Skin epidermis (tissue), 12 donors: ENCODE measurements around the gene CFAP46.

Experiments used
- H3K27ac ChIP-seq, 21 experiments: fragments of 200-600 bp; sonication (generic) in 11 of 21; one replicate each; pipeline ENCODE4 v1.5.0; 2020; ENCODE audit warnings: mild to moderate bottlenecking in 3 of 21, inconsistent platforms in 2 of 21, moderate library complexity in 2 of 21
- H3K4me3 ChIP-seq, 7 experiments: fragments of 200-600 bp; sonication (generic) in 2 of 7; one replicate each; pipeline ENCODE4 v1.5.0; 2020; ENCODE audit warnings: inconsistent platforms in 2 of 7, mild to moderate bottlenecking in 2 of 7, moderate library complexity in 1 of 7

Gene CFAP46

DNA sequence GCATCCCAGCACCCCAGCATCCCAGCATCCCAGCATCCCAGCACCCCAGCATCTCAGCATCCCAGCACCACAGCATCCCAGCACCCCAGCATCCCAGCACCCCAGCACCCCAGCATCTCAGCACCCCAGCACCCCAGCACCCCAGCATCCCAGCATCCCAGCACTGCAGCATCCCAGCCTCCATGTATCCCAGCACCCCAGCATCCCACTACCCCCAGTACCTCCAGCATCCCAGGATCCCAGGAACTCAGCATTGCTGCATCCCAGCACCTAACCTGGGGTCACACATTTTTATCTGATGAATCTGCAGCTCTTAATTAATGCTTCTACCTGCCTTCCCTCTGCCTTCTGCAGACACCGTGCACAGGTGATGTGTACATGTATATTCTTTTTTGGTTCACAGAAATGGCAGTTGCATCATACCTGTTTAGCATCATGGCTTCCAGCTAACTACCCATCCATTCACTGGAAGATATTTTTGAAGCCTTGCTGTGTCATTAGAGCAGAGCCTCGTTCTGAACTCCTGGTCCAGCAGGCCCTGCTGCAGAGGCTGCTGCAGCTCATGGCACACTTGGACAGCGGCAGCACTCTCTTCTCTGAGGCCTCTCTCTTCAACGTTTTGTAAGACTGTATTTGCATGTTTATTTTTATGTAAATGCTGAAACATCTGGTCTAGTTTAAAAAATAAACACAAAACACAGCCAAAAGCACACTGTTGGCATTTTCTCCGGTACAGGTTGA lies 4.6 kb upstream of the CFAP46 start:
- Histone ChIP-seq H3K4me3 (no peak overlapping the region), H3K27ac (no peak overlapping the region)

- H3K4me3 ChIP-seq: no peak overlapping the region
- H3K27ac ChIP-seq: no peak overlapping the region
Observed at GRCh38 chr10:132946311-132946710, 3.9 kb upstream of the CFAP46 start.

DNA sequence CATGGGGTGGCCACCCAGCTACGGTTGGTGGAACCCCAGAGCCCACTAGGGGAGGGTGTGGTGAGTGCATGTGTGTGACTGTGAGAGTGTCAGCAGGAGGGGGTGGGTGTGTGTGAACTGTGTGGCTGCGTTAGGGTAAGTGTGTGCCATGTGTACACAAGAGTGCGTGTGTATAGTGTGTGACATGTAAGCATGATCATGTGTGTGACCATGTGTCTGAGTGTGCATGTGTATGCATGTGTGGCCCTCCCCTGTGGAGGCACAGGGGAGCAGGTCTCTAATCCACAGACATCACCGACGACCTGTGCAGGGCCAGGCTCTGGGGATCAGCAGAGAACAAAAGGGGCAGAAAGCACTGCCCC lies 3.5 kb upstream of the CFAP46 start:
- H3K27ac ChIP-seq: no peak overlapping the region
- no peak overlapping the region for H3K4me3 ChIP-seq

DNA sequence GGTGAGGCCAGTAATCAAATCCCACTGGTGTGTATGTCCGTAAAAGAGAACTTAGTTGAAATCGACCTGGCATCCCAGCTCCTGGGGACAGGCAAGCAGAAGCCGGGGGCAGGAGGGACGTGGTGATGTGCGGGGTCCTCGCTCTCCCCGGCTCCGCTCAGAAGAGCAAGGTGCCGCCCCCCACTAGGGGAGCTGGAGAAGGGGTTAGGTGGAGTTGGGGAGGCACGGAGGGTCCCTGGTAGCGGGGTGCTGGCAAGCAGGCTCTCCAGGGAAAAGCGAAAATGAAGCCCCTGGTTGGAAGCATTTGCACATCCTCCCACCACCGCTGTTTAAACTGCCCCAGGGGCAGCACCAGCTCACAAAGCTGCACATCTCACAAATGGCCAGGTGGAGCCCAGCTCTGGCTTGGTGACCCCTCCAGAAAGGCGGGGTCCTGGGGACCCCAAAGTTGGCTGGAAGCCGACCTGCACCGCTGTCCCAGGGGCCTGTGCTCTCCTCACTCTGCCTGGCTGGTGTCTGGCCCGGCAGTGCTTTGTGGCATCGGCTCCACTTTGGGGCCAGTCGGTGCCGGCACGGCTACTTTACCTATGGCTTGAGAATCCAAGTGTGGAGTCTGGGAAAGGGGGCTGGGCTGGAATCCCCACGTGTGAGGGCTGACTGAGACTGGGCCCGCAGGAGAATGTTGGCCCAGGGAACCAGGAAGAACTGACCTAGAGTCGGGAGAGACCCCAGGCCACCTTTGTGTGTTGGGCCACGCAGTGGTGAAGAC lies 2.9 kb upstream of the CFAP46 start:
- H3K4me3 ChIP-seq: no peak overlapping the region

DNA sequence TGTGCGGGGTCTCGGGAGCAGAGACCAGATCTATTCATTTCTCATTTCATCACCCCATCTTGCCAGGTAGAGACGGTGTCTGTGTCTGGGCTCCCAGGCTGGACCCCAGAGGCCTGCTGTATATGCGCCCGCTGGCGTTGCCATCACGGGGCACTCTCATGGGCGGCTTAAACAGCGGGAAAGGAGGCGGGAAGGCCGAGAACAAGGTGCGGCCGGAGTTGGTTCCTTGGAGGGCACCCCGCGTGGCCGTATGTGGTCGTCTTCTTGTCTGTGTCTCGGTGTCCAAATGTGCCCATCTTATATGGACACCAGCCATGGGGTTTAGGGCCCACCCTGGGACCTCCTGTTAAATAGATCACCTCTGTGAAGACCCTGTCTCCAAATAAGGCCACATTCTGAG lies 2.1 kb upstream of the CFAP46 start:
- Histone ChIP-seq H3K4me3 (no peak overlapping the region), H3K27ac (no peak overlapping the region)

More for the DNA sequence above, 2.9 kb upstream of the CFAP46 start:
- H3K27ac ChIP-seq: no peak overlapping the region

DNA sequence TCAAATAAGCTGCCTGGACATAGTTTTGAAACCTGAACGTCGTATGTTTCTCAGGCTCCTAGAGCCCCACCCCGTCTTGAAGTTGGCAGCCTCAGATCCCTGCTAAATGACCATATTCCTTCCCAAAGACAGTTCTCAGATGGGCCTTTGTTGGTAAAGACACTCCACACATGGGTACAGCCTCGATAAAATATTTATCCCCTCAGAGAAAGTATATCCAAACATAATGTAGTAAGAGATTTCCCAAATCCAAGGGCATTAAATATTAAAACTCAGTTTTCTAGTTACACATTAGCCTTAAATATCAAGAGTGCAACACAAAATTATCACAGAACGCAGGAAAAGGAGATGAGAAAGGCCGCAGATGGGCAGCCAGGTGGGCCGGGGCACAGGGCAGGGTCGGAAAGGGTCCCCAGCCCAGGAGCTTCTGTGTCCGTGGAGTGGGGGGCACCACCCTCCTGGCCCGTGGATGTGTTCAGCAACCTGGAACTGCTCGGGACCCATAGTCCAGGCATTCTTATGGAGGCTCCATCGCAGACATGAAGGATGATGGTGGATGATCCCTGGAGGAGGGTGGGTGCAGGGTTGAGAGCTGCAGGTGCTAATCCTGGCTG lies 1.5 kb upstream of the CFAP46 start:
- H3K27ac ChIP-seq: no peak overlapping the region
- no peak overlapping the region for H3K4me3 ChIP-seq

DNA sequence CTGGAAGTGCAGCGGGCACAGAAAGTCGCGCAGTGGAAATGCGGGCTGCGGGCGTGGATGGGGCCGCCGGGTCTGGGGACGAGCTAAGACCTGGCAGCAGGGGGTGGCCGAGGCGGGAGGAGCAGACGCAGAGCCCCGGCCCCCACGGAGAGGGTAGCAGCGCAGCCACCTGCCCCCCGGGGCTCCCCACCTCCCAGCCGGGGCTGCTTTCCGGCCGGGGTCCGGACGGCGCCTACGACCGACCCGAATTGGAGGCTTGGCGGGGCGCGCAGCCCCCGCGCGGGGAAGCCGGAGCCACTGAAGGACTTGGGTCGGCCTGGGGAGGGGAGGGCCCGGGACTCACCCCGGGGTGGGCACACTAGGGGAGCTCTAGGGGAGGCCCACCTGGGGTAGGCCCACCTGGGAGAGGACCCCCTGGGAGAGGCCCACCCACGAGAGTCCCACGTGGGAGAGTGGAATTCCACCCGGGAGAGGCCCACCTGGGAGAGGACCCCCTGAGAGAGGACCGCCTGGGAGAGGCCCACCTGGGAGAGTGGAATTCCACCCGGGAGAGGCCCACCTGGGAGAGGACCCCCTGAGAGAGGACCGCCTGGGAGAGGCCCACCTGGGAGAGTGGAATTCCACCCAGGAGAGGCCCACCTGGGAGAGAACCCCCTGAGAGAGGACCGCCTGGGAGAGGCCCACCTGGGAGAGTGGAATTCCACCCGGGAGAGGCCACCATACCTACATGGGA lies 854 bp upstream of the CFAP46 start:
- Histone ChIP-seq H3K4me3 (peak overlapping the region in 5 of 7 experiments; percentile 29 to 40 (median 30)), H3K27ac (no peak overlapping the region)

- Histone ChIP-seq H3K4me3 (peak overlapping the region in 1 of 7 experiments; percentile 37), H3K27ac (no peak overlapping the region)
Observed at GRCh38 chr10:132941640-132942051, 724 bp downstream of the CFAP46 start.

GRCh38 chr10:132940791-132941465 lies 1.4 kb downstream of the CFAP46 start:
- H3K27ac ChIP-seq: no peak overlapping the region
- no peak overlapping the region for H3K4me3 ChIP-seq

DNA sequence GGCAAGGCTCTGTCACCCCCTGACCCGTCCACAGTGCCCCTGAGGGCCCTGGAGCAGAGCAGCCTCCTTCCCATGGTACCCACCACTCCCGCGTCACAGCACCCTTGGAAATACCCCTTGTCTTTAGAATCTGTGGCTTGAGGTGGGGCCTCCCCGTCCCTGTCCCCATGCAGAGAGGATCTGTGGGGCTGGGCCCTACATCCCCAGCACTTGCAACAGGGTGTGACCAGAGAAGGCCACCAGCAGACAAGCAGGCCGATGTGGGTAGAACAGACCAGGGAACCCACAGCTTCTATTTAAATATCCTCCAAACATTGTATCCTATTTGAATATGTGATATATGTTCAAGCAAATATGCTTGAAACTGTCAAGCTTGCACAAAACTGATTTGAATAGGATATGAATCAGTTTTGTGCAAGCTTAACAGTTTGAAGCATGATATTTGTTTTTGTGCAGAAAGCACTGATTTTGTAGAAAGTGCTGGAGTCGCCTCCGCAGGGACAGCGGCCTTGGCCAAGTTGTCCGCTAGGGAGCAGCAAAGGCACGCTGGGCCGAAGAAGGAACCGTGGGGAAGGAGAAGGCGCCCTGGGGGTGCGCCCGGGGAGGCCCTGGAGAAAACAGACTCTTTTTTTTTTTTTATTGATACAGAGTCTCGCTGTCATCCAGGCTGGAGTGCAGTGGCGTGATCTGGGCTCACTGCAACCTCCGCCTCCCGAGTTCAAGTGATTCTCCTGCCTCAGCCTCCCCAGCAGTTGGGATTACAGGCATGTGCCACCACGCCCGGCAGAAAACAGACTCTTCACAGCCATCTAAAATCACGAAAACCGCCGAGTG lies 2.2 kb downstream of the CFAP46 start:
- Histone ChIP-seq H3K27ac (no peak overlapping the region), H3K4me3 (no peak overlapping the region)

DNA sequence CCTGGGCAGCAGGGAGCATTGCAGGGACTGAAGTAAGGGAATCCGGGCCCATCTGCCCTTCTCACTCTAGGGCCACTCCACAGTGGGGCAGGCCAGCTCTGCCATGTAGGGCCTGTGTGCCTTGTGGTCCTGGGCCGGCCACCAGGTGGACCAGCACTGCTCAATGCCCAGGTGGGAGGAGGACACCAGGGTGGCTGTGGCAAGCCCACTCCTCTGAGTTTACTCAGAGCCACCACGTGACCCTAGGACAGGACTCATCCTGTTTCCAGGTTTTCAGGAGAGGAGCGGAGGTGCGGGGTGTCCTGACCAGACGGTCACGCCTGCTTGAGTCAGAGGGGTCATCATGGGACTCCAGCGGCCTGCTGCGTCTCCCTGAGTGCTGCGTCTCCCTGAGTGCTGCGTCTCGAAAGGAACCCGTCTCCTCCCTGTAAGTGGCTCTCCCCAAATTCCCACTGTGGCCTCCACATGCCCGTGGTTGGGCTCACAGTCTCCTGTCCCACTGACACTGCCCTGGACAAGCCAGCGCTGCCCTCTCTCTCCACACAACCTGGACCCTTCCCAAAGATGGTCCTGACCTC lies 2.9 kb downstream of the CFAP46 start:
- no peak overlapping the region for H3K27ac ChIP-seq
- H3K4me3 ChIP-seq: no peak overlapping the region

DNA sequence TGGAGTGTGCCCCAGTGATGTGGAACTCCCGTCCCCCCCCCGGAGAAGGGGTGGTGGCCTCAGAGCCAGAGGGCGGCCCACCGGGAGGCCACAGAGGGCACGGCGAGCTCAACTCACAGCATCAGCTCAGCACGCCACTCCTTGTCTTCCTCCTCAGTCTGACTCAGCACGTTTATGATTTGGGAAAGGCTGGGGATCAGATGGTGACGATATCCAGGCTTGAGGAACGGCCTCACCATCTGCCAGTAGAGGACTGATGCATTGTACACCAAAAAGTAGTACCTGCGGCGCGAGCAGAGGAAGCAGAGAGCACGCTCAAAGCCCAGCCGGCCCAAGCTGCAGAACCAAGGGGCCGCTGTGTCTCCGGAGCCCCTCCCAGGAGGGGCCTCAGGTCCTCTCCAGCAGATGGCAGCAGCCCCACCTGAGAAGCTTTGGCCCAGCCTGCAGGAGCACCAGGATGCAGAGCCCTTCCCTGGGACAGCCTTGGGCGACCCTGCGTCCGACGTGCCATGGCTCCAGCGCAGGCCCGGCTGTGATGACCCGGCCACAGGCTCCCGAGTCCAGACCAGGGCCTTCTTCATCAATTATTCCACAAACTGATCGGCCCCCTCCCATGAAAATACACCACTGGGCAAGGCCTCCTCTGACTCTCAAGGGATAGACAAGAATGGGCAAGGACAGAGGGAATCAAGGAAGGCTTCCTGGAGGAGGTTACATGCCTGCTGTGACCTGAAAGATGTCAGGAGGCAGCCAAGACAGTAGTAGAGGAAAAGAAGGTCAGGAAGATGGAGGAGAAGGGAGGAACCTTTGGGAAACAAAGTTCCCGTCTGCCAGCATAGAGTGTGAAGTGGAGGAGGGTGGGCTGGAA lies 3.7 kb downstream of the CFAP46 start:
- Histone ChIP-seq H3K27ac (no peak overlapping the region), H3K4me3 (no peak overlapping the region)

DNA sequence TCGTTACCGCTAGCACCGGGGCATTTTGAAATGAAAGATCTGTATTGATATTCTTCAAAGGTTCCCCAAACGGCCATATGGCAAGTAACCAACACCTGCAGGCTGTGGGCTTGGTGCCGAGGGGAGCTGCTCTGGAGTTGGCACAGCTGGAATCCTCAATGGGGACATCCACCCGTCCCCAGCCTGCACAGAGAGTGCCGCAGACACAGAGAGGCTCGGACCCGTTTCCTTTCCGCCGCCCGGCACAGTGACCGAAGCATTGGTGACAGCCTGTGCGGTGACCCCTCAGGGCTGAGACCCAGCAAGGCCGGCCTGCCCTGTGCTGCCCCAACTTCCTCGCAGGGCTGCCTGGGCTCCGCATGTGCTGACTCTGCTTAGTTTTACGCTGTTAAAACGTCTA lies 4.5 kb downstream of the CFAP46 start:
- H3K27ac ChIP-seq: no peak overlapping the region

GRCh38 chr10:132934953-132935352 lies 7.4 kb downstream of the CFAP46 start:
- no peak overlapping the region for H3K4me3 ChIP-seq
- H3K27ac ChIP-seq: no peak overlapping the region

More for the DNA sequence above, 4.5 kb downstream of the CFAP46 start:
- no peak overlapping the region for H3K4me3 ChIP-seq

GRCh38 chr10:132933308-132934042 lies 8.9 kb downstream of the CFAP46 start:
- no peak overlapping the region for H3K27ac ChIP-seq
- H3K4me3 ChIP-seq: no peak overlapping the region

DNA sequence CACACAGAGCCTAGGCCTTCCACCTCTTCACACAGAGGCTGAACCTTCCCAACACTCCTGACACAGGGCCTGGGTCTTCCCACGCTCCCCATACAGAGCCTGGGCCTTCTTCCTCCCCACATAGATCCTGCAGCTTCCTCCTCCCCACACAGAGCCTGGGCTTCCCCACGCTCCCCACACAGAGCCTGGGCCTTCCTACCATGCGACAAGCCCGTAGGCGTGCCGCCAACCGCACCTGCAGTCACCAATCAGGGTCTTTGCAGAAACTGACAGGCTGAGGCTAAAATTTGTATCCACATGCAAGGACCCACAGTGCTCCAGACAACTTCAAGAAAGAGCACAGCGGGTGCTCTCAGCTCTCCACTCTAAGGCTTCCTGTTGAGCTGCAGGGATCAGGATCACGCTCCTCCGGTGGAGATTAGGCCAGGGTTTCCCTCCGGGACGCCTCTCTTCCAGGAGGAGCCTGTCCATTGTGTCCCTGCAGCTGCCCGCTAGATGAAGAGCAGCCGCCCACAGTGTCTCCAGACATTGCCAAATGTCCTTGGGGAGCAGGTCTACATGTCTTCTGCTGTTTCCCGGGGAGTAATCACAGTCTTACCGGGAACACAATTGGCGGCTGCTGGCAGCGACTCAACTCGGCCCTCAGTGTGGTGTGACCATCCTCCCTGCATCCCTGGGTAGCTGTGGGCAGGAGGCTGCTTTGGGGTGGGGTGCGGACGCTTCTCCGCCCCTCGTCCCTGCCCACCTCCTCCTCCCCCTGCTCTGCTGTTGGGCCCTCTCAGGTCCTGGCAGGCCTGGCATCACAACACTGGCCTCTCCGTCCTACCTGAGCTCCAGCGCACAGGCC lies 9.7 kb downstream of the CFAP46 start:
- Histone ChIP-seq H3K4me3 (no peak overlapping the region), H3K27ac (no peak overlapping the region)
